Liver (tissue), 9 donors: ENCODE measurements around the gene ULK3. TPM values are rescaled to one million over a fixed set of nuclear protein-coding genes. Genes with fewer than 3 reads are reported as not detected.

Experiments
- DNase-seq: peaks from one replicate; pipeline ENCODE4 v3.0.0-alpha.2; 2017; ENCODE audit warnings: low spot score
- H3K27ac ChIP-seq, 2 donors: one replicate each; pipeline ENCODE4 v1.7.0; 2013; ENCODE audit warnings: inconsistent platforms in 2 of 2, low read length in 2 of 2, control low read depth in 1 of 2, low read depth in 1 of 2, mild to moderate bottlenecking in 1 of 2
- H3K27me3 ChIP-seq, 4 donors: one replicate each; pipeline versions ENCODE4 v1.6.1 to v1.7.0; 2013; ENCODE audit warnings: low read length in 3 of 4, inconsistent platforms in 1 of 4, mild to moderate bottlenecking in 1 of 4, moderate library complexity in 1 of 4; ENCODE audit not compliant: control insufficient read depth in 4 of 4, insufficient read depth in 4 of 4
- H3K36me3 ChIP-seq, 4 donors: one replicate each; pipeline versions ENCODE4 v1.6.1 to v1.7.0; 2013; ENCODE audit warnings: low read length in 3 of 4, mild to moderate bottlenecking in 3 of 4, low read depth in 1 of 4, moderate library complexity in 1 of 4; ENCODE audit not compliant: control insufficient read depth in 4 of 4, insufficient read depth in 3 of 4
- H3K4me1 ChIP-seq, 4 donors: one replicate each; pipeline versions ENCODE4 v1.6.1 to v1.7.0; 2013; ENCODE audit warnings: low read length in 3 of 4, mild to moderate bottlenecking in 3 of 4, moderate library complexity in 1 of 4; ENCODE audit not compliant: control insufficient read depth in 4 of 4, insufficient read depth in 4 of 4
- H3K4me3 ChIP-seq, 3 donors: one replicate each; pipeline versions ENCODE4 v1.6.1 to v1.7.0; 2013; ENCODE audit warnings: low read length in 3 of 3, control low read depth in 1 of 3, low read depth in 1 of 3, mild to moderate bottlenecking in 1 of 3
- H3K9ac ChIP-seq, 2 donors: one replicate each; pipeline ENCODE4 v1.7.0; 2013; ENCODE audit warnings: low read length in 2 of 2, mild to moderate bottlenecking in 2 of 2, moderate library complexity in 2 of 2, control low read depth in 1 of 2, low read depth in 1 of 2
- H3K9me3 ChIP-seq, 4 donors: one replicate each; pipeline versions ENCODE4 v1.6.1 to v1.7.0; 2013; ENCODE audit warnings: low read length in 3 of 4; ENCODE audit not compliant: control insufficient read depth in 4 of 4
- ATF3 ChIP-seq: IDR thresholded peaks from 2 replicates; pipeline ENCODE4 v1.6.1; 2016; ENCODE audit warnings: antibody characterized with exemption
- EGR1 ChIP-seq, 2 donors: IDR thresholded peaks; 2 replicates each; pipeline ENCODE4 v1.6.1; 2016 to 2018; ENCODE audit warnings: antibody characterized with exemption in 2 of 2, low read depth in 2 of 2
- FOXA1 ChIP-seq: IDR thresholded peaks from 2 replicates; pipeline ENCODE4 v1.6.1; 2016; ENCODE audit warnings: antibody characterized with exemption
- GABPA ChIP-seq, 2 donors: IDR thresholded peaks in 1 of 2; conservative IDR thresholded peaks in 1 of 2; 2 replicates each; pipeline ENCODE4 v1.6.1; 2016; ENCODE audit warnings: antibody characterized with exemption in 2 of 2, mild to moderate bottlenecking in 1 of 2, moderate library complexity in 1 of 2
- HNF4A ChIP-seq, 2 donors: conservative IDR thresholded peaks; 2 replicates each; pipeline ENCODE4 v1.6.1; 2016; ENCODE audit warnings: antibody characterized with exemption in 2 of 2, mild to moderate bottlenecking in 2 of 2
- JUND ChIP-seq, 2 donors: IDR thresholded peaks; 2 replicates each; pipeline ENCODE4 v1.6.1; 2016; ENCODE audit warnings: antibody characterized with exemption in 2 of 2
- RAD21 ChIP-seq, 2 donors: IDR thresholded peaks; 2 replicates each; pipeline ENCODE4 v1.6.1; 2016; ENCODE audit warnings: antibody characterized with exemption in 2 of 2, mild to moderate bottlenecking in 2 of 2
- REST ChIP-seq: IDR thresholded peaks from 2 replicates; pipeline ENCODE4 v1.6.1; 2016; ENCODE audit warnings: antibody characterized with exemption, mild to moderate bottlenecking
- RXRA ChIP-seq, 2 donors: IDR thresholded peaks; 2 replicates each; pipeline ENCODE4 v1.6.1; 2017 to 2018; ENCODE audit warnings: antibody characterized with exemption in 2 of 2, mild to moderate bottlenecking in 1 of 2
- SP1 ChIP-seq: IDR thresholded peaks from 2 replicates; pipeline ENCODE4 v1.6.1; 2018; ENCODE audit warnings: antibody characterized with exemption, mild to moderate bottlenecking
- TAF1 ChIP-seq: conservative IDR thresholded peaks from 2 replicates; pipeline ENCODE4 v1.6.1; 2016; ENCODE audit warnings: antibody characterized with exemption, mild to moderate bottlenecking
- YY1 ChIP-seq: IDR thresholded peaks from 2 replicates; pipeline ENCODE4 v1.6.1; 2016; ENCODE audit warnings: antibody characterized with exemption, mild to moderate bottlenecking
- ZBTB33 ChIP-seq: IDR thresholded peaks from 2 replicates; pipeline ENCODE4 v1.6.1; 2016; ENCODE audit warnings: antibody characterized with exemption
- WGBS: extraction: QIAGEN DNeasy Blood & Tissue Kit; methylation state at CpG from one replicate; pipeline ENCODE4 v1.1.7; 2013; 5-methylcytosine and 5-hydroxymethylcytosine counted together
- polyA plus RNA-seq, 2 donors: library from polyadenylated mRNA; stranded (reverse) in 1 of 2; unstranded in 1 of 2; fragments of 200-250 nt in 1 of 2; fragments of >200 nt in 1 of 2; fragmentation: Nextera tagmentation in 1 of 2; extraction: Ambion mirVana in 1 of 2; gene quantifications; one replicate each; pipeline versions ENCODE4 v1.2.1 to v1.2.3, GENCODE V29; 2013 to 2015
- total RNA-seq, 2 donors: library from RNA; depleted of rRNA; stranded (reverse); fragments of >200 nt; gene quantifications; one replicate each; pipeline ENCODE4 v1.2.3, GENCODE V29; 2014
- TF ChIP-seq, protein P1 (sequence below): IDR thresholded peaks from 2 replicates; pipeline ENCODE4 v1.6.1; 2016; ENCODE audit warnings: antibody characterized with exemption
- TF ChIP-seq, protein P2 (sequence below): fragments of 150-350 bp; IDR thresholded peaks from 2 replicates; pipeline ENCODE4 v1.5.1; 2017; ENCODE audit warnings: improper control_type of control experiment, low read depth, low read length; ENCODE audit not compliant: missing input control
- donor health status: healthy.
- donor health status: healthy.
- donor health status: healthy.
- donor health status: healthy.
- donor health status: healthy.

ULK3 gene
- total and polyA plus RNA-seq, 4 donors, result 13.1 to 35.5 (median 21.4) TPM

- Histone ChIP-seq H3K4me1 (peaks cover 0 to 16% (median 8%) of the 10 kb centered on the region in 4 donors), H3K9ac (no peak overlapping the region), H3K27me3 (no peaks in the 10 kb centered on the region), H3K9me3 (no peaks in the 10 kb centered on the region), H3K4me3 (no peak overlapping the region), H3K27ac (no peak overlapping the region), H3K36me3 (peaks cover 2 to 15% (median 8%) of the 10 kb centered on the region in 4 donors)
- DNase-seq, result no peak
- WGBS, result 92% methylated on average over 31 of the region's 31 CpGs
- TF ChIP-seq EGR1 (IDR thresholded peaks at IDR 0.05; ENCODE audit: low read depth in 2 of 2) (no peak), FOXA1 (no peak), ATF3 (no peak)
Measured at GRCh38 chr15:74839526-74840395, 3.2 kb downstream of the ULK3 start.

DNA sequence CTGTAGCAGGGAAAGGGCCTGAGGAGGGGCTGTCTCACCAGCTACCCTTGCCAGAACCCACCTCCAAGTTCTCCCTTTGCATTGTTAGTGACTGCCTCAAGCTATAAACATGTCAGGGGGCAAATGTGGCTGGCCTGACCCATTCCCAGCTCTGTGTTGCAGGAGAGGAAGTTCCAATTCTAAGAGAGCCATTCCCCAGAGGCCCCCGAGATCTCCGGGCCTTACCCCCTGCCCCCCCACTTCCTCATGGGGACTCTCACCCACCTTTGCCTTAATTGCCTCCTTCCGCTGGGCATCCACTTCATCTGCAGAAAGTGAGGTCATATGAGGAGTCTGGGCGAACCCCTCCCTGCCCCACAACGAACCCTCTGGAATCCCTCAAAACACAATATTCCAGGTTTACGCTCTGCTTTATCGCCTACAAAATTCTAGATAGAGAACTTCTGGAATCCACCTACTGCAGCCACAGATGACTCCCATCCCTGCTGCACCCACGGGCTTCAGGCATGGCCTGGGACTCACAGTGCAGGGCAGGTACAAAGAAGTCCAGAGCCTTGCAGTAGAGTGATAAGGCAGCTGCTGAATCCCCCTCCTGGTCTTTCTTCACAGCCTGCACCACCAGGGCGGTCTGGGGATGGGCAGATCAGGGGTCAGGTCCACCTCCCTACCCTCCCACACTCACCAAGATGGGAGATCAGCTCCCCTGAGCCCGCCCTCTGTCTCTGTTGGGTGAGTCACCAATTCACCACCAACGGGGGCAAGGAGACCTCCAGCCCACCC is 4.0 kb downstream of the ULK3 start:
- DNase-seq, result no peak
- no peak overlapping the region for H3K27ac ChIP-seq
- H3K9ac ChIP-seq, result no peak overlapping the region
- H3K4me1 ChIP-seq, result peaks cover 0 to 16% (median 8%) of the 10 kb centered on the region in 4 donors
- no peaks in the 10 kb centered on the region for H3K27me3 ChIP-seq
- peaks cover 2 to 15% (median 8%) of the 10 kb centered on the region in 4 donors for H3K36me3 ChIP-seq
- no peak for TF ChIP-seq JUND (IDR thresholded peaks at IDR 0.05)
- TF ChIP-seq, protein P1, sequence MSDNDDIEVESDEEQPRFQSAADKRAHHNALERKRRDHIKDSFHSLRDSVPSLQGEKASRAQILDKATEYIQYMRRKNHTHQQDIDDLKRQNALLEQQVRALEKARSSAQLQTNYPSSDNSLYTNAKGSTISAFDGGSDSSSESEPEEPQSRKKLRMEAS, result no peak
- no peak for TF ChIP-seq RAD21 (IDR thresholded peaks at IDR 0.05)
- TF ChIP-seq ZBTB33, result no peak
- H3K4me3 ChIP-seq, result no peak overlapping the region
- 92% methylated on average over 11 of the region's 11 CpGs for WGBS
- H3K9me3 ChIP-seq, result no peaks in the 10 kb centered on the region

GRCh38 chr15:74838137-74838516 is 4.8 kb downstream of the ULK3 start:
- H3K9ac ChIP-seq, result no peak overlapping the region
- peaks cover 2 to 15% (median 8%) of the 10 kb centered on the region in 4 donors for H3K36me3 ChIP-seq

More at GRCh38 chr15:74838137-74838516, 4.8 kb downstream of the ULK3 start:
- H3K9me3 ChIP-seq, result no peaks in the 10 kb centered on the region
- H3K27me3 ChIP-seq, result no peaks in the 10 kb centered on the region
- peaks cover 0 to 11% (median 3%) of the 10 kb centered on the region in 4 donors for H3K4me1 ChIP-seq
- H3K4me3 ChIP-seq, result no peak overlapping the region
- no peak for DNase-seq
- TF ChIP-seq HNF4A (conservative IDR thresholded peaks at IDR 0.05) (no peak), FOXA1 (no peak), GABPA (IDR thresholded peaks at IDR 0.05 in 1 of 2, conservative IDR thresholded peaks at IDR 0.05 in 1 of 2) (no peak), REST (no peak), YY1 (no peak), TAF1 (no peak), RXRA (IDR thresholded peaks at IDR 0.05) (no peak), SP1 (no peak), JUND (IDR thresholded peaks at IDR 0.05) (no peak), EGR1 (IDR thresholded peaks at IDR 0.05; ENCODE audit: low read depth in 2 of 2) (no peak)
- TF ChIP-seq, protein P2, sequence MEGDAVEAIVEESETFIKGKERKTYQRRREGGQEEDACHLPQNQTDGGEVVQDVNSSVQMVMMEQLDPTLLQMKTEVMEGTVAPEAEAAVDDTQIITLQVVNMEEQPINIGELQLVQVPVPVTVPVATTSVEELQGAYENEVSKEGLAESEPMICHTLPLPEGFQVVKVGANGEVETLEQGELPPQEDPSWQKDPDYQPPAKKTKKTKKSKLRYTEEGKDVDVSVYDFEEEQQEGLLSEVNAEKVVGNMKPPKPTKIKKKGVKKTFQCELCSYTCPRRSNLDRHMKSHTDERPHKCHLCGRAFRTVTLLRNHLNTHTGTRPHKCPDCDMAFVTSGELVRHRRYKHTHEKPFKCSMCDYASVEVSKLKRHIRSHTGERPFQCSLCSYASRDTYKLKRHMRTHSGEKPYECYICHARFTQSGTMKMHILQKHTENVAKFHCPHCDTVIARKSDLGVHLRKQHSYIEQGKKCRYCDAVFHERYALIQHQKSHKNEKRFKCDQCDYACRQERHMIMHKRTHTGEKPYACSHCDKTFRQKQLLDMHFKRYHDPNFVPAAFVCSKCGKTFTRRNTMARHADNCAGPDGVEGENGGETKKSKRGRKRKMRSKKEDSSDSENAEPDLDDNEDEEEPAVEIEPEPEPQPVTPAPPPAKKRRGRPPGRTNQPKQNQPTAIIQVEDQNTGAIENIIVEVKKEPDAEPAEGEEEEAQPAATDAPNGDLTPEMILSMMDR, result no peak
- 97% methylated on average over 10 of the region's 10 CpGs for WGBS
- H3K27ac ChIP-seq, result no peak overlapping the region
